ENCODE results near the gene CDHR3. TPM values are rescaled to one million over a fixed set of nuclear protein-coding genes. Genes with fewer than 3 reads are reported as not detected.

The CDHR3 gene
- polyA plus RNA-seq, 4 donors: 4.3 to 17.1 (median 7.1) TPM

DNA sequence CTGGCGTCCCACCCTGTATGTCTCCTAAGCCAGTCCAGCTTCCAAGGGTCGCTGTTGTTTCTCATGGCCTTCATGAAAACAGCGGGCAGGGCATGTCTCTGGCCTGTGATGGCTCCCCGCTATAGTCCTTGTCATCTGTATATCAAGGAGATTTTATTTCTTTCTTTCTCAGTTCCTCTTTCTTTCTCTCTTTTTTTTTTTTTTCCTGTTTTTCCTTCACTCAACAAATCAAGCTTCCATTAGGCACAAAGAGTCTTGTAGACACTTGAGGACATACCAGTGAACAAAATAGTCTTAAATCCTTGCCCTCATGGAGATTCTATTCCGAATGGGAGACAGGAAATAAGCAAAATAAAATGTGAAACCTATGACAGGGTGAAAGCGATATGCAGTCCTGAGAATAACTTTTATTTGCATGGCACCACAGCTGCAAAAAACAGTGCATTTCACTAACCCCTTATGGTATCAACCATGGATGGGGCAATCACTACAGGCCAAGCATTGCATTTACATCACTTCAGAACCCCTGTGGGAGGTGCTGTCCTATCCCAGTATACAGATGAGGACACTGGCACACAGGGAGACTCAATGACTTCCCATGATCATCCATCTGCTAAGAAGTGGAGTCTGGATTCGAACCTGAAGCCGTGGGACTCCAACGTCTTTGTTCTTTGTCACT lies 98.4 kb downstream of the CDHR3 start:
- no peak for DNase-seq (ENCODE audit: low read depth in 4 of 4, low spot score in 2 of 4)

DNA sequence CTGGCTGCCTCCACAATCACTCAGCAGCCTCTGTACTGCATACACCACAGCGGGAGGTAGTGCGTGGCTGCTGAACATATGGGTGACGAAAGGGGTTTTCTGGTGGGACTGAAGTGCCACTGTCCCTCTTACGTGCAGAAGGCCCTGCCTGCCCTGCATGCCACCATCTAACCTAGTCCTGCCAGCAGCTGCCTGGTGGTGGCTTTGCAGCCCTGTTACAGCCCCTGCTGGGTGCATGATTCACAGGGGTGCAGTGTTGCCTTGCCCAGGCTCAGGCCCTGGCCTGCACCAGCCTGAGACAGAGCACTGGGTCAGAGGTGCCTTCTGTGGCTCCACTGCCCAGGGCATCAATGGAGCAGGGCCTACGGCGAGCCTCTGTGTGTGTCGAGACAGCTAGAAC lies 98.9 kb downstream of the CDHR3 start:
- no peak for DNase-seq (ENCODE audit: low read depth in 4 of 4, low spot score in 2 of 4)

DNA sequence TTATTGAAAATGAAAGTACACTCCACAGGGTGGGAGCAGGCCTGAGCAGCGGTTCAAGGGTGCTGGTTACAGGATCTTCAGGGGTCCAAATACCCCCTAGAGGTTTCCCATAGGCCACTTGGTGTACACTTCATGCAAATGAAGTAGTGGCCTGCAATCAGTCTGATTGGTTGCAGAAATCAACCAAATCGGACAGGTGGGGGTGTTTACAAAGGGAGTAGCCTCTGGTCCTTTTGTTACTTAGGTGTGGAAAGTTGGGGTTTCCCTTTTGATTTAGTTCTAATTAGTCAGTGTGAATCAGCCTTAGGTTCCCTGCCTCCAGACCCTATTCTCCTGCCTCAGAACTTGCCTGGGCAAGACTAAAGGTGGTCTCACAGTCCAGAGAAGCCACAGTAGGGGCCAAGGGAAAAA lies 99.5 kb downstream of the CDHR3 start:
- DNase-seq (ENCODE audit: low read depth in 4 of 4, low spot score in 2 of 4): no peak

DNA sequence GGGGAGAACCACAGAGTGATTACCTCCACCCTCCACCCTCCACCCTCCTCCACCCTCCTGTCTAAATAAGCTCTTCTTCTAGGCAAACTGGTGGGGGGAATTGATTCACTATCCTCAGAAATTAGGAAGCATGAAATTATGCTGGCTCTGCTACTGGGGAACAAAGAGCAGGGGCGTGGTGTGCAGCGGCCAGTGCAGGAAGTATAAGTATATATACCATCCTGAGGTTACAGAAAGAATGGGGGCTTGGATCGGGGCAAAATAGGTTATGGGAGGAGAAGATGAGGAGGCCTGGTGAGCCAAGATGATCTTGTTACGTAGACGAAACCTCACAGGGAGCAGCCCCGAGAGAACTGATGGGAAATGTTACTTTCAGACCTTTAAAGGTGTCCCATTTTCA lies 100.0 kb downstream of the CDHR3 start:
- DNase-seq (ENCODE audit: low read depth in 4 of 4, low spot score in 2 of 4): no peak

DNA sequence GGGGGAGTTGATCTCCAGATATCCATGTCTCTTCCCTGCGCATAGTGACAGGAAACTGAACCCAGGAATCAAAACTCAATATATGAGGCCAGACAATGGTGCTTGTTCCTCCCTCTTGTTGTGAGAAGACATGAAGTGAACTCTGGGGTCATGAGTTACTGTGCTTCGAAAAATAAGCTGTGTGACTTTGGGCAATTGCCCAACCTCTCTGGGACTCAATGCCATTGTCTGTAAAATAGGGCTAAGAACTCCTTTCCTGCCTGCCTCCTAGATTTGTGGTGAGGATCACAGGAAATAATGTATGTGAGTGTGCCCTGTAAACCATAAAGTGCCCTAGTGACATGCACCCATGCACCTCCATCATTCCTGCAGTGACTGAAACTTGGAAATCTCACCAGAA lies 100.6 kb downstream of the CDHR3 start:
- DNase-seq (ENCODE audit: low read depth in 4 of 4, low spot score in 2 of 4): no peak

DNA sequence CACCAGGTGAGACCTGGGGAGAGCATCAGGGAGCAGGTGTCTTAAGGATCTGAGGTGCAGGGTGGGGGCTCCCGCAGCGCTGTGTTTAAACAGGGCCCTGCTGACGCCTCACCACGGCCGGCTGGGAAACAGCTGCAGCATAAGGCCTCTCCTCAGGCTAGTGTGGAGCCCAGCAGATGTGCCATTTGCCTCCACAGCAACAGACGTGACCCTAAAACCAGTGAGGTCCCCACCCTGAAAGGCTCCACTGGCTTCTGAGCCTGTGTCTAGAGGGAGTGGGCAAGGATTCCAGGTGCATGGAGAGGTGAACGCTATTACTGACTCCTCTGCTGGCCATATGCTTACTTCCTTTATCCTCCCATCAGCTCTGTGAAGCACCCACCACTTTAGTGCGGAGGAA lies 101.3 kb downstream of the CDHR3 start:
- DNase-seq (ENCODE audit: low read depth in 4 of 4, low spot score in 2 of 4): no peak

DNA sequence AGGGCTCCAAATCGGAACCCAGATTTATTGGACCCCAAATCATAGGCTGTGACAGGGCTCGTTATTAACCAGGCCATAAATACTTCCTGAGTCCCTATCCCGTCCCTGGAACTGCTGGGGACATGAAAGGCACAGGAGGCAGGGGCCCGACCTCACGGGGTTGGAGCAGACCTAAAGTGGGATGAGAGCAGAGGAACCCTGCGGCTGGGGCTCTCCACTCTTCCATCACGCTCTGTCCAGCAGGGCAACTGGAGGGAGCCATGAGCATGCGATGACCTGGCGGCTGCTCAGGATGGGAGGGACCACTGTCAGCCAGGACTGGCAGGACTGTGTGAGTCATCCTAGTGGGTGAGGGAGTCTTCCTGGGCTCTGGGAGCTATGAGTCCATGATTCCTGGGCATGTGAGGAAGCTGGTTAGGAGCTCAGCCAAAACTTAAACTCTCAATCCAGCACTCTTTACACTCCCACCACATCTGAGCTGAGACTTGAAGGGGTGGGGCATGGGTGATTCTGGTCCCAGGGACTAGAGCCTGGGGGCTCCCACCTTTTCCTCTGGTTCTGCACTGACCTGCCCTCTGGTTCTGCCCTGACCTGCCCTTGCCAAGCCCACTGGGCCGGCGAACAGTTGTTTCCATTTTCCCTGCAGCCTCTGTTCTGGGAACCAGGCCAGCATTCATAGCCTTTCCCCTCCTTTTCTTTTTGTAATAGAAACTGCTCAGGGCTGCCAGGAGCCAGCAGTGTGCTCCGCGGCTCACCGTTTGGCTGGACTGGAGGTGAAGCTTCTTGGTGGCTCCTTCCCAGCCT lies 101.9 kb downstream of the CDHR3 start:
- no peak for DNase-seq (ENCODE audit: low read depth in 4 of 4, low spot score in 2 of 4)

DNA sequence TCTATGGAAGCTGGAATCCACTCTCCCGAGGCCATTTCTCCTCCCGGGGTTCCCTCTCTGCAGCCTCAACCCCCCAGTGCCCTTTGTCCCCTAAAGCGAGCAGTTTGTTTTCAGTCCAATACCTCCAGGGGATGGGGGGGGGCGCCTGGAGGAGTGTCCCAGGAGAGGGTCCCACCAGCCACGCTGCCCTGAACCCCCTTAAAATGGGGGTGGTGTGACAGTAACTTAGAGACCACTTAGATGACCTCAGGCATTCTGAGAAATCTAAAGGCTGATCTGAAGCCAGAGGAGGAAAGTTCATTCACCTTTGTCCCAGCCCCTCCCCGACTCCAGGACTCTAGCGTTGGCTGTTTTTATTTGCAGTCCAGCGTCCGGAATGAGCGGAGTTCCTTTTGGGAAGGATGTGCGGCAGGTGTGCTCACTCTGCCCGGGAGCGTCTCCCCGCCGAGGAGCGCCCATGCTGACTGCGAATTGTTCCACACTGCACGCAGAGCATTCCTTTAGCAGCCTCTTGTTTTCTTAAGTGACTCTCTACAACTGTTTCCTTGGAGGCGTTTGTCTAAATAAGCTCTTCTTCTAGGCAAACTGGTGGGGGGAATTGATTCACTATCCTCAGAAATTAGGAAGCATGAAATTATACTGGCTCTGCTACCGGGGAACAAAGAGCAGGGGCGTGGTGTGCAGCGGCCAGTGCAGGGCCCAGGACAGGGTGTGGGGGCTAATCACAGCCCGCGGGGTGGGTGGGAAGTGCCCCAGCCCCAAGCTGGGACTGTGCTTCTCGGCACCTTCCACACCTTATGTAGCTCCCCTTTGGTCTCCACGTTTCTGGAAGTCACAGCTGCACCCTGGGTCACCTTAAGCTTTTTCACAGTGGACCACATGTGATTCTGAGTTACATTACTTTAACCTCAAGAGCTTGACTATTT lies 102.8 kb downstream of the CDHR3 start:
- no peak for DNase-seq (ENCODE audit: low read depth in 4 of 4, low spot score in 2 of 4)

DNA sequence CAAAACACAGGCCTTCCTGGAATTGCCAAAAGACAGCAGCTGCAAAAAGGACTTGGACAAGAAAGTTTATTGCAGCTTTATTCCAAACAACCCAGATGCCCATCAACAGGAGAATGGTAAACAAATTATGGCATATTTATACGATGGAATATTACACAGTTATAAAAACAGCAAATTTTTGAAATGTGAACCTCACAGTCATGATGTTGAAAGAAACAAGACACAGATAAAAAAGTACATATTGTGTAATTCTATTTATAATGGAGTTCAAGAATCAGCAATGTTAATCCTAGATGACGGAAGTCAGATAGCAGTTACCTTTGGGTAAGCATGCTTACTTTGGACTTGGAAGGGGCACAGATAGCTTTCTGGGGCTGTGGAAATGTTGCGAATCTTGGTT lies 104.6 kb downstream of the CDHR3 start:
- DNase-seq (ENCODE audit: low read depth in 4 of 4, low spot score in 2 of 4): no peak

DNA sequence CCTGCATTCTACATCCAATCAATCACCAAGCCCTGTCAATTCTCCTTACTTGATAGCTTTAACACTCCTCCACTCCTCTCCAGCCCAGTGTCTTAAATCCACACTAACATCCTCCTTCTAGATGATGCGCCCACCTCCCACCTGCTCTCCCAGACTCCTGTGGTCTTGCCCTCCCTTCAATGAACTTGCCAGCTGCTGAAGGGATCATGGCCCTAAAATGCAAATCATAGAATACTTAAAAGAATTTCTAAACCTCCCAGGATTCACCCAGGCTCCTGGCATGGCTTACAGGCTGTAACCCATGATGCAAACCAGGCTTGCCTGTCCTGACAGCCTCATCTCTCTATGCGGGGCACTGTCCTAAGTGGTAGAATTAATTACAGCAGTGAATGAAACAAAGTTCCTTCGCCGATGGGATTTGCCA lies 105.5 kb downstream of the CDHR3 start:
- DNase-seq (ENCODE audit: low read depth in 4 of 4, low spot score in 2 of 4): no peak

DNA sequence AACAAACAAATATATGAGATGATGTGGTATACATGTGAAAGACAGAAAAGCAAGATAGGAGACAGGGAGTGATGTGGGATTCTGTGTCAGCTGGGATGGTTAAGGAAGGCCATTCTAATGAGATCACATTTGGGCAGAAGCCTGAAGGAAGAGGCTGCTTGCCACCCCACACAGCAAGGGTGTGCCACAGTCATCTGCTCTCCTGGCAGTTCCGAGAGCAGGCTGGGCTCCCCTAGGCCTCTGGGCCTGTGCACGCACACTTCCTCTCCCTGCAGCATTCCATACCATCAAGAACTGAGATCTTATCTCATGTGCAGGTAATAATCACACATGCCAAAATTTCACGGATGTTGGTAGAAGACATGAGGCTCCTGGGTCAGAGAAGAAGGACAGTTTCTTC lies 105.9 kb downstream of the CDHR3 start:
- no peak for DNase-seq (ENCODE audit: low read depth in 4 of 4, low spot score in 2 of 4)

DNA sequence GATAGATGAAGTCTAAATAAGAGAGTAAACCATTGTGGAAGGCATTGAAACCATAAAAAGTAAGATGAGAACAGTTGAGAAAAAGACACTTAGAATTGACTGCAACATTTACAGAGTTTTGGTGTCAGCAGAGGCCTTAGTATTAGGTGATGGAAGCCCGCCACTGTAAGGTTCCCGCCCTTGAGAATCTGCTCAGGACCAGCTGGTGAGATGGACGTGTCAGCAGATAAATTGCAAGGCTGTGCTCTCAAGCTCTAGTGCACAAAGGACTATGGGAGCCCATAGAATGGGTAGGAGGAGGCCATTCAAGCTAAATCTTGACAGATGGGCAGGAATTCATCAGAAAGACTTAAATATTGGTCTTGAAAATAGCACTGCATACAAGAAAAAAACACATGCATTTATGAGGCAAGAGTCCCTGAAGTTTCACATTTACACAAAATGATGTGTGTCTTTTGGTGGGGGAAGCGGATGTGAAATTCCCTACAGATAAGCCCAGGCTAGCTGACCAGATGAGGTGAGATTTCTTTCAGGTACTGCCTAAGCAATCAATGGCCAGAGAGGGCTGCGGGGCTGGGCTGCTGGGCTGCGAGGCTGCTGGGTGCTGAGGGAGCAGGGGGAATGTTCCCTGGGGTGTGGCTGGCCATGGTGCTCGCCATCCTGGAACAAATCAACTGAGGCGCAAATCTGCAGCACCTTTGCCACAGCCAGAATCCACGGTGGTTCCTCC lies 106.6 kb downstream of the CDHR3 start:
- no peak for DNase-seq (ENCODE audit: low read depth in 4 of 4, low spot score in 2 of 4)

DNA sequence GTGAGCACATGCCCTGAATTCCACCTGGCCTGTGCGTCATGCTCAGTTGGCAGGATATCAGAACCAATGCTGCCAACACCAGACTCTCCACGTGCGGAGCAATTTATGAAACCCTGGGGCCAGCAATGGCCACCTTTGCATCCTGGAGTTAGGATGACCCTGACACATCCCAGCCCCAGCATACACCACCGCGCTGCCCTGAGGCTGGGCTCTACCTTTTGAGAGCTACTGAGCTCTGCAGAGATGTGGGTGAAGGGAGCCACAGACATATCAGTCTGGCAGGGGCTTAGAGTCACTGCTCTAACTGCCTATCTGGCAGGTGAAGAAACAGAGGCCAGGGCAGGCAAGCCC lies 107.1 kb downstream of the CDHR3 start:
- DNase-seq (ENCODE audit: low read depth in 4 of 4, low spot score in 2 of 4): no peak

DNA sequence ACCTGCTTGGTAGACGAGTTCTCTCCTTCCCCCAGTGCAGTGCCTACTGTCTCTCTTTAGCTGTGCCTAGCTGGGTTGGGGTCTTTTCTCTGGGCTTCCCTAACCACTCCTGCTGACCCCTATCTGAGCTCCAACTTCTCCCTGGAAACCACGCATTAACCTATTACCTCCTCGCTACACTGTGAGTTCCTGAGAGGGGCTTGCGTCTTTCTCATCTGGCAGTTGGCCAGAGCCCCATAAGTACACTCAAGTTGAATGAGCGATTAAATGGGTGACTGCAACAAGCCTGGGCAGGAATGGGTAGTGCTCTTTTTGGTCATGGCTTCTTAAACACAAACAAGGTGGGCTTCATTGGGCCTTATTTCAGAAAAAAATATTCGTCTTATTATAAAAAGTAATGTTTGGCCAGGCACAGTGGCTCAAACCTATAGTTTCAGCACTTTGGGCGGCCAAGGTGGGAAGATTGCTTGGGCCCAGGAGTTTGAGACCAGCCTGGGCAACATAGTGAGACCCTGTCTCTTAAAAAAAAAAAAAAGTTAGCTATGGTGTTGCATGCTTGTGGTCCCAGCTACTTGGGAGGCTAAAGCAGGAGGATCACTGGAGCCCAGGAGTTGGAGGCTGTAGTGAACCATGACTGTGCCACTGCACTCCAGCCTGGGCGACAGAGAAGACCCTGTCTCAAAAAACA lies 107.6 kb downstream of the CDHR3 start:
- DNase-seq (ENCODE audit: low read depth in 4 of 4, low spot score in 2 of 4): no peak

DNA sequence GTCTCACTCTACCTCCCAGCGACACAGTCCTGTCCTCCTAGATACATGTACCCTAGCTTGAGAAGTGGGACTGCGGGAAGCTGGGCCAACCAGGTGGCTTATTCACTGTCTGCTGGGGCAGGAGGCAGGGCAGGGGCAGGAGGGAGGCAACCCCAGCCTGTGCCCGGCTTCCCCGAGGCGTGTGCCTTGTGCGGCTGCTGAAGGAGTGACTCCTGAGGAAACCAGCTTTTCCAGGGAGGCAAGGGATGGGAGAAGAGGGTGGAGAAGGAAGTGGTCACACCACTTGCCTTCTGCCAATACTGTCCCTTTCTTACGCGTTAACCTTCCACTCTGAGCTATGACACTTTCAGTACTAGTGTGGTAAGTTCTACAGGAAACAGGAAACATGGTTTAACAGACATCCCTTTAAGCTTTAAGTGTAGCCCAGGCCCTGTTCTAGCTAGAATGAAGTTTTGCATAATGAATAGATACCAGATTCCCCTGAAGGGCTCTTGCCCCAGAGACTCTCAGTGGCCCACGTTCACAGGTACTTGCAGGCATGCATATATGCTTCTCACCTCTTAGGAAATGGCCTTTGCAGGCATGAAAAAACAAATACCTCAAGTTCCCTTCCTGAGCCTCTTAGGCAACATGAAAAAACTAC lies 108.4 kb downstream of the CDHR3 start:
- no peak for DNase-seq (ENCODE audit: low read depth in 4 of 4, low spot score in 2 of 4)

DNA sequence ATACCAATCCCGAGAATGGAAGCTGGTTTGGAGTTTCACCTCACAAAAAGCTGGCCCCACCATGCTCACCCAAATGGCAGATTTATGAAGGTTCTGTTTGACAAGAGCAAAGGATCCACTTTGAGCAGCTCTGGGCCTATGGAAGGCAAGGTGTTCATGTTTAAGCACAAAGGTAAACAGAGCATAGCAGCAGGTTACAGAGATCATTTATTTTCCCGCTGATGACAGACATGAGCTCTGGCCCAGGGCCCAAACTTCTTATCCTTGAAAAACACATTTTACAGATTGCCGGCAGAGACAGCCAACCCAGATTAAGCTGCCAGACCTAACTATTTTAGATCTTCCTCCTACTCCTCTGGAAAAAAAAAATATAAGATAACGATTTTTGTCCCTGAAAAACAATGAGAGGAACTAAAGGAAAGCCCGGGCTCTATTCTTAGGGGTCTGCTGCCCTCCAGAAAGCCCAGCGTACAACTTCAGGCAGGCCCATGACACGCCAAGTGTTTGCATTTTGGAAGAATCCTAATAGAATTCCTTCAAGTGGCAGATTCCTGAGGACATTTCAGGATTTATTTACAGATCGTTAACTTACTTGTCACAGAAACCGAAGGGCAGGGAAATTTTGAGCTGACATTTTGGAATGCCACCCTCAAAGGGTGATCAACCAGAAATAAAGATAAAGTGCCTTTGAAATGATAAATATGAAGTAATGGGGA lies 109.1 kb downstream of the CDHR3 start:
- DNase-seq (ENCODE audit: low read depth in 4 of 4, low spot score in 2 of 4): no peak

DNA sequence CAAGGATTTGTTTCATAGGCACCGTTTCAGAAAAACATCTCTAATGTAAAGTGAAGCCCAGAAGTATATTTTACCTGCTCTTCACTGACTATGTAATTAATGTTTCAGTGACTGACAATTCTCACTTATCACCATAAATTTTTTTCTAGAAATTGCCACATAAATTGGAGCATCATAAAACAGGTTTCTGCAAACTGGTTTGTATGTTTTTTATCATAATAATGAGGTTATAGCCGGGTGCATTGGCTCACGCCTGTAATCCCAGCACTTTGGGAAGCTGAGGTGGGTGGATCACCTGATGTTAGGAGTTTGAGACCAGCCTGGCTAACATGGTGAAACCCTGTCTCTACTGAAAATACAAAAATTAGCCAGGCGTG lies 109.6 kb downstream of the CDHR3 start:
- DNase-seq (ENCODE audit: low read depth in 4 of 4, low spot score in 2 of 4): no peak

DNA sequence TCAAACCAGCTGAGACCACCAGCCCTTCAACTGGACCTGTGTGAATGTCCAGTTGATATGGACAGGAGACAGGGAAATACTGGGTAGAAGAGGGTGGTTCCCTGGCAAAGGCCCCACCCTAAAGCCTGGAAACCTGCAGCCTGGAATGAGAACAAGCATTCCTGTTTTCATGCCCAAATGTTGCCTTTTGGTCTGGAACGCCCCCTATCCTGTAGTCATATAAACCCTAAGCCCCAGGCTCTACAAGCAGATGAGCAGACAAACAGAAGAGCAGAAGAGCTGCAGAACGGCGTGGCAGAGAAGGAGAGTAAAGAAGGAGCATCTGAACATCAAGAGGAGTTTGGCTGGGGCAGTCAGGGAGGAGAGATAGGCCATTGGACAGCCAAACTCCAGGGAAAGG lies 110.6 kb downstream of the CDHR3 start:
- DNase-seq (ENCODE audit: low read depth in 4 of 4, low spot score in 2 of 4): no peak

DNA sequence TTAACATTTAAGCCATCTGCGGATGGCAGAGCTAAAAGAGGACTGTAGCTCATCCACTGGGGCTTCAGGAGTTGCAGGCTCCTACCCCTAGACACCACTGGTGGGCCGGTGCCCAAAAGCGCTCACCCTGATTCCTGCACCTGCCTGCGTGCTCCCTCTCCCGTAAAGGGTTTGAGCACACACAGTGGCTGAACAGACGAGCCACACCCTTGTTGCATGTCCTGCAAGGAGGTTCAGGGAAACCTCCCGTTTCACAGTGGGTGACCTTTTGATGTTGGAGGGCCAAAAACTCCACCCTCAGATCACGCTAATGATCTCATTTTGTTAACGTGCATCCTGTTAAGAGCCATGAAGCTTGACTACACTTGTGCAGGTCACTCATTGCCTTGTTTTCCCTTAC lies 111.2 kb downstream of the CDHR3 start:
- no peak for DNase-seq (ENCODE audit: low read depth in 4 of 4, low spot score in 2 of 4)
